Thoracic aorta endothelial cell (primary cell): ENCODE data around the gene AP4E1. TPM values are rescaled to one million over a fixed set of nuclear protein-coding genes. Genes with fewer than 3 reads are reported as not detected.

ENCODE experiments used
- total RNA-seq: library from RNA; depleted of rRNA; stranded (reverse); fragments of >200 nt; gene quantifications from 2 replicates; pipeline ENCODE4 v1.2.3, GENCODE V29; 2012

Gene AP4E1
- total RNA-seq: 18.1 and 20.1 TPM in 2 replicates

DNA sequence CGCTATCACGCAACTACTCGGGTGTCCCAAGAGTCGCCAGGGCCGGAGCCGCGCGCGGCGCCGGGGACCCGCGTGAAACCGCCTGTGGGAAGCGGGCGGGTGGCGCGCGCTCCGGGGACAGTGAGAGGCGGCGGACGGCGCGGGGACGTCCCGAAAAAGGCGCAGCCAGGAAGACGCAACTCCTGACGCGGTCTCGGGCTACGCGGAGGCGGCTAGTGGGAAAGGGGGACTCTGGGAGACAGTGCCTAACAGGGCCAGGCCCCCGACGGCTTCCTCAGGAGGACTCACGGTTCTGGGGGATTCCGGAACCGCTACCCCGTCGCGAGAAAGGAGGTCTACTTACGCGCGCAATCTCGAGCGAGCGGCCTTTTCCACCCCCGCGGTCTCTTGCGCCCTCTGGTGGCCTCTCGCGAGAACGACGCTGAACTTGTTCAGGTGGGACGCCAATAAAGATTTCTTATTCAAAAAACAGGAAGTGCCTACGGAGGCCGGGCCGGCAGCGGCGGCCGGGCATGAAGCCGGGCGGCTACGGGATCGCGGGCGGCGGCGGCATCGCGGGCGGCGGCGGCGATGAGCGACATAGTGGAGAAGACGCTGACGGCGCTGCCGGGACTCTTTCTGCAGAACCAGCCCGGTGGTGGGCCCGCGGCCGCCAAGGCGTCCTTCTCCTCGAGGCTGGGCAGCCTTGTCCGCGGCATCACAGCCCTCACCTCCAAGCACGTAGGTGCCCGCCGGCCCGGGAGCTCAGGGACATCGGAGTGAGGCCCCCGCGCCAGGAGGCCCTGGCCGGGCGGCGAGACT is at the start of gene AP4E1:
Gene AP4E1, plus strand, starts transcription at position 475 of the 801 bp plus-strand sequence. Its CDS starts 96 bp downstream, at position 571.

Other genes starting within 250 kb of the AP4E1 start
- 67.3 and 71.4 TPM in 2 replicates for gene TRPM7, start 221.9 kb upstream of the AP4E1 start, total RNA-seq
- 82.2 and 96.6 TPM in 2 replicates for gene SPPL2A, start 143.0 kb upstream of the AP4E1 start, total RNA-seq
- 56.0 and 60.8 TPM in 2 replicates for gene TNFAIP8L3, start 186.2 kb downstream of the AP4E1 start, total RNA-seq